H1 (cell line): ENCODE results near the gene CBR4. TPM values are rescaled to one million over a fixed set of nuclear protein-coding genes. Genes with fewer than 3 reads are reported as not detected.

ENCODE experiments used
- CTCF ChIA-PET: fragments of 300-600 bp; sonication (Branson Sonifier 250); formaldehyde crosslinking; loops from one replicate; lab custom pipeline; 2021; ENCODE audit not compliant: partially characterized antibody; lab: Charles Lee
- POLR2A ChIA-PET: fragments of 300-600 bp; sonication (Branson Sonifier 250); formaldehyde crosslinking; loops from one replicate; lab custom pipeline; 2021; ENCODE audit warnings: inconsistent platforms; ENCODE audit not compliant: partially characterized antibody; lab: Charles Lee
- DNase-seq, 2 experiments: peaks; one replicate each; pipeline versions ENCODE4 v3.0.0 to v3.0.0-alpha.2; 2010 to 2022; ENCODE audit warnings: low spot score in 2 of 2, low read depth in 1 of 2, mixed read lengths in 1 of 2
- FAIRE-seq: peaks from 2 replicates; lab custom pipeline; 2011; peaks lifted over from hg19 to GRCh38; lab: Jason Lieb, UNC
- H2AFZ ChIP-seq: 2 replicates; pipeline ENCODE4 v1.8.1; 2012; ENCODE audit warnings: low read length, inconsistent platforms
- H2AK5ac ChIP-seq: 2 replicates; pipeline ENCODE4 v1.6.1; 2013; ENCODE audit warnings: low read depth, low read length
- H2BK120ac ChIP-seq: replicated peaks from 2 replicates; pipeline ENCODE3; 2013; ENCODE audit warnings: low read depth, low read length, inconsistent platforms
- H2BK12ac ChIP-seq: 2 replicates; pipeline ENCODE4 v1.6.1; 2013; ENCODE audit warnings: low read depth, low read length
- H2BK15ac ChIP-seq: 2 replicates; pipeline ENCODE4 v1.6.1; 2013; ENCODE audit warnings: low read length
- H2BK20ac ChIP-seq: 2 replicates; pipeline ENCODE4 v1.6.1; 2013; ENCODE audit warnings: low read length
- H2BK5ac ChIP-seq: 2 replicates; pipeline ENCODE4 v1.6.1; 2013; ENCODE audit warnings: low read depth, low read length
- H3K14ac ChIP-seq: 2 replicates; pipeline ENCODE4 v1.6.1; 2013; ENCODE audit warnings: inconsistent platforms; ENCODE audit not compliant: insufficient read length
- H3K18ac ChIP-seq: 2 replicates; pipeline ENCODE4 v1.6.1; 2013; ENCODE audit warnings: low read length; ENCODE audit errors: extremely low read depth
- H3K23ac ChIP-seq: 2 replicates; pipeline ENCODE4 v1.6.1; 2013; ENCODE audit warnings: inconsistent platforms; ENCODE audit not compliant: insufficient read length
- H3K23me2 ChIP-seq: 2 replicates; pipeline ENCODE4 v1.6.1; 2013; ENCODE audit warnings: low read depth, low read length
- H3K27ac ChIP-seq: 2 replicates; pipeline ENCODE4 v1.6.1; 2011; ENCODE audit warnings: low read depth, low read length, inconsistent platforms
- H3K27me3 ChIP-seq, 4 experiments: replicated peaks in 1 of 4; 1 replicate in 1 of 4; 2 replicates in 3 of 4; pipeline versions ENCODE4 v1.6.1 to v1.8.1; 2011 to 2013; ENCODE audit warnings: low read length in 3 of 4, mild to moderate bottlenecking in 3 of 4, inconsistent platforms in 2 of 4, mixed read lengths in 2 of 4, moderate library complexity in 1 of 4; ENCODE audit not compliant: control insufficient read depth in 3 of 4, insufficient read depth in 3 of 4; ENCODE audit errors: extremely low read depth in 1 of 4
- H3K36me3 ChIP-seq, 4 experiments: 2 replicates each; pipeline versions ENCODE4 v1.6.1 to v1.8.1; 2011 to 2013; ENCODE audit warnings: mild to moderate bottlenecking in 4 of 4, low read length in 3 of 4, moderate library complexity in 2 of 4, control low read depth in 1 of 4, inconsistent platforms in 1 of 4; ENCODE audit not compliant: insufficient read depth in 4 of 4, control insufficient read depth in 2 of 4
- H3K4ac ChIP-seq: replicated peaks from 2 replicates; pipeline ENCODE3; 2013; ENCODE audit warnings: low read length, low read depth, mixed read lengths, inconsistent platforms; ENCODE audit not compliant: insufficient read length
- H3K4me1 ChIP-seq, 4 experiments: replicated peaks in 1 of 4; 1 replicate in 1 of 4; 2 replicates in 3 of 4; pipeline versions ENCODE4 v1.6.1 to v1.8.1; 2011 to 2013; ENCODE audit warnings: low read length in 3 of 4, inconsistent platforms in 2 of 4, mixed read lengths in 1 of 4; ENCODE audit not compliant: insufficient read depth in 4 of 4, control insufficient read depth in 3 of 4
- H3K4me2 ChIP-seq, 2 experiments: 2 replicates each; pipeline versions ENCODE4 v1.6.1 to v1.8.1; 2011 to 2013; ENCODE audit warnings: low read depth in 2 of 2, low read length in 2 of 2, control low read depth in 1 of 2, inconsistent platforms in 1 of 2, mild to moderate bottlenecking in 1 of 2; ENCODE audit not compliant: insufficient read depth in 1 of 2
- H3K4me3 ChIP-seq, 4 experiments: fragments of 200-600, 300-600 bp in 1 of 4; sonication (generic), shearing (Covaris generic), sonication (Bioruptor Twin) in 1 of 4; 2 replicates each; pipeline versions ENCODE4 v1.5.1 to v1.8.1; 2011 to 2016; ENCODE audit warnings: low read length in 4 of 4, low read depth in 3 of 4, control low read depth in 2 of 4, inconsistent platforms in 2 of 4, mild to moderate bottlenecking in 2 of 4, mixed read lengths in 1 of 4, moderate library complexity in 1 of 4; ENCODE audit not compliant: insufficient read depth in 2 of 4; ENCODE audit errors: extremely low read depth in 1 of 4
- H3K56ac ChIP-seq: replicated peaks from 2 replicates; pipeline ENCODE3; 2013; ENCODE audit warnings: low read depth, mild to moderate bottlenecking, mixed read lengths, low read length, inconsistent platforms; ENCODE audit not compliant: insufficient read length
- H3K79me1 ChIP-seq: 2 replicates; pipeline ENCODE4 v1.6.1; 2013; ENCODE audit warnings: low read depth, low read length, control low read depth
- H3K79me2 ChIP-seq, 2 experiments: 2 replicates each; pipeline versions ENCODE4 v1.6.1 to v1.8.1; 2012 to 2013; ENCODE audit warnings: low read length in 2 of 2, mild to moderate bottlenecking in 2 of 2, inconsistent platforms in 1 of 2; ENCODE audit not compliant: insufficient read depth in 2 of 2, control insufficient read depth in 1 of 2
- H3K9ac ChIP-seq, 4 experiments: replicated peaks in 1 of 4; 1 replicate in 1 of 4; 2 replicates in 3 of 4; pipeline versions ENCODE4 v1.6.1 to v1.8.1; 2011 to 2013; ENCODE audit warnings: low read depth in 3 of 4, low read length in 3 of 4, control low read depth in 2 of 4, mild to moderate bottlenecking in 2 of 4, moderate library complexity in 2 of 4, inconsistent platforms in 1 of 4; ENCODE audit errors: extremely low read depth in 1 of 4
- H3K9me3 ChIP-seq, 2 experiments: 2 replicates each; pipeline versions ENCODE4 v1.6.1 to v1.8.1; 2012 to 2013; ENCODE audit warnings: mild to moderate bottlenecking in 2 of 2, moderate library complexity in 2 of 2, control low read depth in 1 of 2, inconsistent platforms in 1 of 2, low read depth in 1 of 2, low read length in 1 of 2, mixed read lengths in 1 of 2; ENCODE audit not compliant: insufficient read depth in 2 of 2
- H4K20me1 ChIP-seq, 2 experiments: replicated peaks in 1 of 2; 2 replicates each; pipeline versions ENCODE3 to v1.8.1; 2011 to 2013; ENCODE audit warnings: inconsistent platforms in 2 of 2, low read length in 2 of 2, mild to moderate bottlenecking in 1 of 2; ENCODE audit not compliant: insufficient read depth in 2 of 2, control insufficient read depth in 1 of 2
- H4K5ac ChIP-seq: 2 replicates; pipeline ENCODE4 v1.6.1; 2013; ENCODE audit warnings: low read length, low read depth, mixed read lengths, inconsistent platforms; ENCODE audit not compliant: insufficient read length
- H4K8ac ChIP-seq: 2 replicates; pipeline ENCODE4 v1.8.0; 2013; ENCODE audit warnings: mild to moderate bottlenecking, moderate library complexity, low read length, inconsistent platforms; ENCODE audit not compliant: insufficient read depth; ENCODE audit errors: extremely low read depth
- H4K91ac ChIP-seq: replicated peaks from 2 replicates; pipeline ENCODE3; 2013; ENCODE audit warnings: low read length, mixed read lengths, inconsistent platforms; ENCODE audit not compliant: insufficient read length
- BRCA1 ChIP-seq: IDR thresholded peaks from 2 replicates; pipeline ENCODE4 v1.6.1; 2012; ENCODE audit warnings: low read depth, low read length, improper control_type of control experiment
- CBX5 ChIP-seq: fragments of 300-800, 300-1000 bp; sonication (generic); IDR thresholded peaks from 2 replicates; pipeline ENCODE4 v1.7.1; 2016; ENCODE audit warnings: antibody characterized with exemption, low read length, low read depth
- CBX8 ChIP-seq: fragments of 300-800, 300-1000 bp; sonication (generic); IDR thresholded peaks from 2 replicates; pipeline ENCODE4 v1.7.1; 2016; ENCODE audit warnings: low read depth, low read length, borderline replicate concordance
- EZH2 ChIP-seq: fragments of 200-600 bp; sonication (generic); IDR thresholded peaks from 2 replicates; pipeline ENCODE4 v1.7.1; 2012; ENCODE audit warnings: low read depth, mild to moderate bottlenecking, moderate library complexity, low read length, inconsistent platforms; ENCODE audit not compliant: severe bottlenecking
- KDM4A ChIP-seq: IDR thresholded peaks from one replicate; pipeline ENCODE4 v1.7.1; 2012; ENCODE audit warnings: low read depth, mild to moderate bottlenecking, moderate library complexity, low read length, inconsistent platforms; ENCODE audit not compliant: severe bottlenecking
- SIN3A ChIP-seq, 2 experiments: IDR thresholded peaks in 1 of 2; conservative IDR thresholded peaks in 1 of 2; 2 replicates each; pipeline ENCODE4 v1.6.1; 2011 to 2012; ENCODE audit warnings: low read length in 2 of 2, improper control_type of control experiment in 1 of 2, low read depth in 1 of 2, mild to moderate bottlenecking in 1 of 2
- SUZ12 ChIP-seq: fragments of 200-600 bp; sonication (generic); IDR thresholded peaks from 2 replicates; pipeline ENCODE4 v1.6.1; 2012; ENCODE audit warnings: mild to moderate bottlenecking, inconsistent platforms, low read length, moderate library complexity, mixed read lengths
- TBP ChIP-seq: IDR thresholded peaks from 2 replicates; pipeline ENCODE4 v1.6.1; 2011; ENCODE audit warnings: low read depth, low read length, improper control_type of control experiment
- WGBS, 2 experiments: shearing (Covaris generic) in 1 of 2; methylation state at CpG; one replicate each; pipeline versions ENCODE4 v1.1.6 to v1.1.7; 2013 to 2015; ENCODE audit warnings: low lambda C conversion rate in 2 of 2, mixed read lengths in 2 of 2, inconsistent platforms in 1 of 2, low coverage in 1 of 2, missing lambda C conversion rate in 1 of 2; ENCODE audit not compliant: insufficient replicate concordance in 2 of 2, insufficient coverage in 1 of 2, insufficient read length in 1 of 2; ENCODE audit errors: extremely low coverage in 1 of 2, missing lambda C conversion rate in 1 of 2; 5-methylcytosine and 5-hydroxymethylcytosine counted together
- polyA plus RNA-seq, 7 experiments: library from polyadenylated mRNA; depleted of rRNA in 3 of 7; stranded (reverse) in 5 of 7; unstranded in 2 of 7; fragments of >200 nt in 5 of 7; fragments of 200-250 nt in 2 of 7; gene quantifications; 1 replicate in 5 of 7; 2 replicates in 1 of 7; 4 replicates in 1 of 7; pipeline versions ENCODE4 v1.2.1 to v1.2.3, GENCODE V29; 2011 to 2013; ENCODE audit warnings: missing spikeins in 2 of 7, mixed read lengths in 2 of 7
- total RNA-seq: library from RNA; stranded (reverse); fragmentation: NEBNext Ultra II Directional; extraction: Animal tissue kit (Norgen Biotek cat#: 25700); gene quantifications from 2 replicates; pipeline ENCODE4 v1.2.1, GENCODE V29; 2021

CBR4 gene
- total and polyA plus RNA-seq, 2 of the 8 experiments (the other 6 are each of a cell fraction or from before 2014, with no cell fraction given) = 8.6 to 29.5 TPM

GRCh38 chr4:169025184-169025583 lies 15.1 kb upstream of the CBR4 start:
- Histone ChIP-seq H3K4me1 (no peaks in the 10 kb centered on the region), H3K4ac (no peak overlapping the region), H3K4me3 (no peak overlapping the region), H3K79me2 (no peaks in the 10 kb centered on the region), H3K14ac (no peak overlapping the region), H3K27ac (no peak overlapping the region), H4K5ac (no peak overlapping the region), H3K56ac (no peak overlapping the region), H4K91ac (no peak overlapping the region), H2BK15ac (no peak overlapping the region), H3K18ac (no peak overlapping the region), H3K4me2 (no peak overlapping the region), H2AK5ac (no peak overlapping the region), H3K9ac (no peak overlapping the region), H3K27me3 (no peaks in the 10 kb centered on the region), H2BK5ac (no peak overlapping the region), H2BK20ac (no peak overlapping the region), H2BK12ac (no peak overlapping the region), H2AFZ (no peak overlapping the region), H3K23me2 (no peaks in the 10 kb centered on the region), H3K9me3 (0 out of 4 replicates have a peak, but pooled peaks cover 0 to 2% of the 10 kb centered on the region in 2 experiments), H3K79me1 (no peaks in the 10 kb centered on the region), H4K8ac (no peak overlapping the region), H3K23ac (no peak overlapping the region), H4K20me1 (no peaks in the 10 kb centered on the region), H2BK120ac (no peak overlapping the region), H3K36me3 (no peaks in the 10 kb centered on the region)
- ChIA-PET POLR2A (interaction anchor here (1.1 kb wide), 1 partner anchor 15 kb away, joined by 3 read pairs; no protein-coding TSS in a partner anchor), CTCF (interaction anchor here (0.8 to 2.1 kb wide), 23 partner anchors 10 to 468 kb away, joined by 3 to 12 read pairs (median 4); no protein-coding TSS in a partner anchor)
- FAIRE-seq = no peak
- no peak for DNase-seq
- 94% methylated on average over 1 of the region's 1 CpG; no CpG with 5 or more reads in 1 of the 2 experiments for WGBS, 2 experiments
- no peak for TF ChIP-seq BRCA1
- no peak for TF ChIP-seq SIN3A (conservative IDR thresholded peaks at IDR 0.05 in 1 of 2, IDR thresholded peaks at IDR 0.05 in 1 of 2; ENCODE audit: low read depth in 1 of 2, low read length in 2 of 2)
- TF ChIP-seq KDM4A = no peak
- no peak for TF ChIP-seq EZH2
- TF ChIP-seq TBP = no peak
- TF ChIP-seq CBX5 = no peak
- no peak for TF ChIP-seq CBX8
- TF ChIP-seq SUZ12 = no peak
- TF ChIP-seq, all 59 proteins: peak for 0
